DND-41 (cell line): ENCODE results near the gene EOGT.

Experiments
- ATAC-seq: fragments of 200-7000 bp; cut with Tn5 transposase; 3 replicates; pipeline ENCODE4 v1.9.1; 2021; ENCODE audit warnings: low read depth; ENCODE audit not compliant: insufficient read depth
- DNase-seq: peaks from one replicate; pipeline ENCODE4 v3.0.0-alpha.2; 2020
- H2AFZ ChIP-seq: 2 replicates; pipeline ENCODE4 v1.6.0; 2012; ENCODE audit warnings: low read depth, low read length
- H3K27ac ChIP-seq: 2 replicates; pipeline ENCODE4 v1.5.1; 2012; ENCODE audit warnings: low read length, inconsistent platforms
- H3K27me3 ChIP-seq: fragments of 200-600 bp; sonication (generic); 2 replicates; pipeline ENCODE4 v1.6.0; 2012; ENCODE audit warnings: low read length, mild to moderate bottlenecking, inconsistent platforms; ENCODE audit not compliant: insufficient read depth, poor library complexity
- H3K36me3 ChIP-seq: 2 replicates; pipeline ENCODE4 v1.5.1; 2012; ENCODE audit warnings: low read length, inconsistent platforms; ENCODE audit not compliant: insufficient read depth
- H3K4me1 ChIP-seq: 2 replicates; pipeline ENCODE4 v1.5.1; 2012; ENCODE audit warnings: mild to moderate bottlenecking, low read length; ENCODE audit not compliant: insufficient read depth
- H3K4me2 ChIP-seq: 2 replicates; pipeline ENCODE4 v1.6.0; 2012; ENCODE audit warnings: mild to moderate bottlenecking, moderate library complexity, low read length, inconsistent platforms; ENCODE audit not compliant: insufficient read depth
- H3K4me3 ChIP-seq, 2 experiments: fragments of 200-600 bp in 1 of 2; shearing (Covaris generic) in 1 of 2; 2 replicates each; pipeline ENCODE4 v1.5.1; 2012 to 2016; ENCODE audit warnings: inconsistent platforms in 2 of 2, low read length in 2 of 2, mild to moderate bottlenecking in 2 of 2, low read depth in 1 of 2, moderate library complexity in 1 of 2
- H3K79me2 ChIP-seq: 2 replicates; pipeline ENCODE4 v1.6.0; 2012; ENCODE audit warnings: low read length, inconsistent platforms; ENCODE audit not compliant: insufficient read depth
- H3K9ac ChIP-seq: 2 replicates; pipeline ENCODE4 v1.6.0; 2012; ENCODE audit warnings: low read depth, mild to moderate bottlenecking, inconsistent platforms, low read length, moderate library complexity
- H3K9me3 ChIP-seq: 2 replicates; pipeline ENCODE4 v1.5.1; 2012; ENCODE audit warnings: low read length, moderate library complexity, mild to moderate bottlenecking, inconsistent platforms; ENCODE audit not compliant: insufficient read depth, severe bottlenecking
- H4K20me1 ChIP-seq: 2 replicates; pipeline ENCODE4 v1.6.0; 2012; ENCODE audit warnings: low read length; ENCODE audit not compliant: insufficient read depth
- EZH2 ChIP-seq: IDR thresholded peaks from 3 replicates; pipeline ENCODE4 v1.6.1; 2012; ENCODE audit warnings: borderline replicate concordance, low read depth, mild to moderate bottlenecking, moderate library complexity, low read length, inconsistent platforms; ENCODE audit not compliant: severe bottlenecking
- TF ChIP-seq, protein P1 (sequence below): IDR thresholded peaks from 2 replicates; pipeline ENCODE4 v1.5.1; 2012; ENCODE audit warnings: borderline replicate concordance, low read length, moderate library complexity, mild to moderate bottlenecking; ENCODE audit not compliant: poor library complexity, severe bottlenecking; ENCODE audit errors: extremely low read depth

Gene EOGT

DNA sequence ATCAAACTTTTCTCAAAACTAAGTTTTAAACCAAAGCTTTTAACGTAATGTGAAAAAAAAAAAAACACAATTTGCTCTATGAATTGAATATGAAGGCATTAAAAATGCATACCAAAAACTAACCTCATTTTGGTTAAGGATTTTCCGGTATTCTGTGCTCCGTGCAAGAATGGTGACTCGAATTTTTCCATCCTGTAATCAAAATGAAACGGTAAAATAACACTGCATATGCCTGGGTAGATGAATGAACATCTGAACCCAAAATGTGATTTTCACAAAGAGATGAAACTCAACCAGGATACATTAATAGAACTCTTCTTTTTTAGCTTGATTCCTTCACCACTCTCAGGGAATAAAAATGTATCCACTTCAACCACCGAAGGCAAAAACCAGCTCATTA is 26.2 kb downstream of the EOGT start:
- Histone ChIP-seq H3K9ac (no peak overlapping the region), H4K20me1 (no peaks in the 10 kb centered on the region), H3K4me2 (no peak overlapping the region), H3K79me2 (no peaks in the 10 kb centered on the region), H3K27me3 (no peaks in the 10 kb centered on the region), H3K36me3 (0 out of 2 replicates have a peak, but pooled peaks cover 4% of the 10 kb centered on the region), H3K4me3 (no peak overlapping the region), H3K27ac (no peak overlapping the region), H2AFZ (no peak overlapping the region), H3K4me1 (no peaks in the 10 kb centered on the region), H3K9me3 (no peaks in the 10 kb centered on the region)
- no peak for DNase-seq
- no peak for ATAC-seq
- TF ChIP-seq, protein P1, sequence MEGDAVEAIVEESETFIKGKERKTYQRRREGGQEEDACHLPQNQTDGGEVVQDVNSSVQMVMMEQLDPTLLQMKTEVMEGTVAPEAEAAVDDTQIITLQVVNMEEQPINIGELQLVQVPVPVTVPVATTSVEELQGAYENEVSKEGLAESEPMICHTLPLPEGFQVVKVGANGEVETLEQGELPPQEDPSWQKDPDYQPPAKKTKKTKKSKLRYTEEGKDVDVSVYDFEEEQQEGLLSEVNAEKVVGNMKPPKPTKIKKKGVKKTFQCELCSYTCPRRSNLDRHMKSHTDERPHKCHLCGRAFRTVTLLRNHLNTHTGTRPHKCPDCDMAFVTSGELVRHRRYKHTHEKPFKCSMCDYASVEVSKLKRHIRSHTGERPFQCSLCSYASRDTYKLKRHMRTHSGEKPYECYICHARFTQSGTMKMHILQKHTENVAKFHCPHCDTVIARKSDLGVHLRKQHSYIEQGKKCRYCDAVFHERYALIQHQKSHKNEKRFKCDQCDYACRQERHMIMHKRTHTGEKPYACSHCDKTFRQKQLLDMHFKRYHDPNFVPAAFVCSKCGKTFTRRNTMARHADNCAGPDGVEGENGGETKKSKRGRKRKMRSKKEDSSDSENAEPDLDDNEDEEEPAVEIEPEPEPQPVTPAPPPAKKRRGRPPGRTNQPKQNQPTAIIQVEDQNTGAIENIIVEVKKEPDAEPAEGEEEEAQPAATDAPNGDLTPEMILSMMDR = no peak
- TF ChIP-seq EZH2 = no peak

DNA sequence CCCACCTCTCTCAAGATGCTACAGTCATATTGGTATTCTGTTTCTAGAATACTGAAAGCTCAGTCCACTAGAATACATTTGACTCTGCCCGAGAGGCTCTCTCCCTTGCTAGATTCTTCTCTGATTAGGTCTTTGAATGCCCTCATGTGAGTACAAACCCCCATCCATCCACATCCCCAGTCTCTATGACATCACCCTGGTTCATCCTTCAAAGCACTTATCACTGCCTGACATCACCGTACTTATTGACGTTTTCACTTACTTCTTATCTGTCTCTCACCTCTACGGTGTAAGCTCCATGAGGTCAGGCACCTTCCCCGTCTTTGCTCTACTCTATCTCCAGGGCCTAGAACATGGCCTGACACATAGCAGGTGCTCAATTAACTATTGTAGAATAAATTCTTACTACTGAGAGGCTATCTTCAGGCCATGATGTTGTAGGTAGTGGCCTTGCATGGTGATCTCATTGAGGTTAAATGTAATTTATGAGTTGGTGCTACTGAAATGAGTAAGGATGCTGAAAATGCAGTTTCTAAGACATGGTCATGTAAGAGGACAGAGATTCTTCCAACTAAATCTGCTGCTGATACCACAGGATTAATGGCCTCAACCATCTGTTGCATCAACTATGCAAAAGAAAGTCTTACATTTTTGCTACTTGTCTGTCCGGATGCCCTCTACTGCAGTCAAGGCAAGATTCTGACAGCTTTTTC is 26.8 kb downstream of the EOGT start:
- Histone ChIP-seq H2AFZ (no peak overlapping the region), H3K4me3 (no peak overlapping the region), H3K27ac (no peak overlapping the region), H3K9me3 (no peaks in the 10 kb centered on the region), H3K27me3 (no peaks in the 10 kb centered on the region), H3K36me3 (0 out of 2 replicates have a peak, but pooled peaks cover 4% of the 10 kb centered on the region), H3K4me2 (no peak overlapping the region), H4K20me1 (no peaks in the 10 kb centered on the region), H3K79me2 (no peaks in the 10 kb centered on the region), H3K9ac (no peak overlapping the region), H3K4me1 (no peaks in the 10 kb centered on the region)
- TF ChIP-seq, protein P1 = no peak
- no peak for TF ChIP-seq EZH2
- ATAC-seq (no peak), DNase-seq (no peak)

DNA sequence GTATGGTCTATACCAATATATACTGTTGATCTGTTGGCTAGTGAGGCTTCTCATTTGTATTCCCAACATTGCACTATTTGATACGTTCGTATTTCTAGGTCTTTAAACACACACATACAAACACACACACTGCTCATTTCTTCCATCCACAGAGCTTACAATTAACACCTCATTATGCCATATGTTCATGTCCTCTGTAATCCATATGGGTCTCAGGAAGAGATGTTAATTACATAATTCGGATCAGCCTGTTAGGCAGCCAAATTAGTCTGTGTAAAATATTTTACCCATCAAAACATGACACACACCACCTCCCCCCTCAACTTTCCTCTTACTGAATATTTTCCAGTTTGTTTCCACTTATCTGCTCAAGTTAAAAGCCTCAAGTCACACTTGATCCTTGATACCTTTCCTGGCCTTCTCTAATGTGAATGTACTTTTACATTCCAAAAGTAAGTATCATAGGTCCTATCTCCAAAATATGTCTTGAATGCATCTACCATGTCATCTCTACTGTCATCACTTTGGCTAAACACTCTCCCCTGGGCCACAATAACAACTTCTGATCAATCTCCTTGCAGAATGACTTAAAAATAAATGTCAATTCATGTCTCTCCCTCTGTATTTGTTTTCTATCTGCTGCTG is 28.2 kb downstream of the EOGT start:
- TF ChIP-seq EZH2 = no peak
- TF ChIP-seq, protein P1 = no peak
- Histone ChIP-seq H3K4me2 (no peak overlapping the region), H3K9ac (no peak overlapping the region), H3K4me1 (no peaks in the 10 kb centered on the region), H3K4me3 (no peak overlapping the region), H3K27ac (no peak overlapping the region), H3K36me3 (0 out of 2 replicates have a peak, but pooled peaks cover 4% of the 10 kb centered on the region), H3K79me2 (no peaks in the 10 kb centered on the region), H4K20me1 (no peaks in the 10 kb centered on the region), H2AFZ (no peak overlapping the region), H3K9me3 (no peaks in the 10 kb centered on the region), H3K27me3 (no peaks in the 10 kb centered on the region)
- DNase-seq (no peak), ATAC-seq (no peak)
